ENCODE results near the gene RFXANK. TPM values are rescaled to one million over a fixed set of nuclear protein-coding genes. Genes with fewer than 3 reads are reported as not detected.
"Not testable (repeated sequence)": the region's sequence is repeated elsewhere in the genome, so short reads cannot be mapped to it uniquely, and the experiment has no call there.

RFXANK gene
- polyA plus RNA-seq, 1 donor: 64.6 TPM

- DNase-seq: no peak
These were observed 21.8 kb upstream of the RFXANK start, which contains the start of gene MEF2B for GRCh38 chr19:19170053-19170872. TSS of gene MEF2B (minus strand) at chr19:19170263. CDS start at chr19:19150735, 19,528 bp downstream.

DNA sequence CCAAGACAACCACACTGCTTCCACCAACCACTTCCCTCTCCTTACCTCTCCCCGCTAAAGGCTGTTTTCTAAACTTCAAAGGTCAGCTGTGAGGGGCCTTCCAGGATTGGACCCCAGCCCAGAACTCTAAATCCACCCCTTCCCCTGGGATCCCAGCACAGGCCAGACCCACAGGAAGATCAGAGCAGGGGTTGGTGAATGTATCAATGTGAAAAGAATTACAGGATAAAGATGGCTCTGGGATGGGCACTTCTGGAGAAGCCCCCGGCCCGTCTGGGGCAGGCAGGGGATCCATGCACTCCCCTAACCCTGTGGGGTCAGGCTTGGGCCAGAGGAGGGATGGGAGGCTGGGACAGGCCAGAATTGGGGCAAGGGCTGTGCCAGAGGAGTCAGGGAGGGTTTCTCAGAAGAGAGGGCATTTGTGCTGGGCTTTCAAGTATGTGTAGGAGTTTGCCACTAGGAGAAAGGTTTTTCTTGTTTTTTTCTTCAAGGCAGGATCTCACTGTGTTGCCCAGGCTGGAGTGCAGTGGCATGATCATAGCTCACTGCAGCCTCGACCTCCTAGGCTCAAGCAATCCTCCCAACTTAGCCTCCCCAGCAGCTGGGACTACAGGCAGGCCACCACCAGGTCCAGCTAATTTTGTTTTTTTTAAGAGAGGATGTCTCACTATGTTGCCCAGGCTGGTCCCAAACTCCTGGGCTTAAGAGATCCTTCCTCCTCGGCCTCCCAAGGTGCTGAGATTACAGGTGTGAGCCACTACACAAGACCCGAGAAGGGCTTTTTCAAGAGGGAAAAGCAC lies 21.0 kb upstream of the RFXANK start:
- DNase-seq: no peak

- no peak for DNase-seq
These were observed 20.1 kb upstream of the RFXANK start for GRCh38 chr19:19171821-19172532.

GRCh38 chr19:19173243-19173642 lies 18.8 kb upstream of the RFXANK start:
- not testable (repeated sequence) for DNase-seq

GRCh38 chr19:19176950-19177349 lies 15.1 kb upstream of the RFXANK start:
- DNase-seq: no peak

DNA sequence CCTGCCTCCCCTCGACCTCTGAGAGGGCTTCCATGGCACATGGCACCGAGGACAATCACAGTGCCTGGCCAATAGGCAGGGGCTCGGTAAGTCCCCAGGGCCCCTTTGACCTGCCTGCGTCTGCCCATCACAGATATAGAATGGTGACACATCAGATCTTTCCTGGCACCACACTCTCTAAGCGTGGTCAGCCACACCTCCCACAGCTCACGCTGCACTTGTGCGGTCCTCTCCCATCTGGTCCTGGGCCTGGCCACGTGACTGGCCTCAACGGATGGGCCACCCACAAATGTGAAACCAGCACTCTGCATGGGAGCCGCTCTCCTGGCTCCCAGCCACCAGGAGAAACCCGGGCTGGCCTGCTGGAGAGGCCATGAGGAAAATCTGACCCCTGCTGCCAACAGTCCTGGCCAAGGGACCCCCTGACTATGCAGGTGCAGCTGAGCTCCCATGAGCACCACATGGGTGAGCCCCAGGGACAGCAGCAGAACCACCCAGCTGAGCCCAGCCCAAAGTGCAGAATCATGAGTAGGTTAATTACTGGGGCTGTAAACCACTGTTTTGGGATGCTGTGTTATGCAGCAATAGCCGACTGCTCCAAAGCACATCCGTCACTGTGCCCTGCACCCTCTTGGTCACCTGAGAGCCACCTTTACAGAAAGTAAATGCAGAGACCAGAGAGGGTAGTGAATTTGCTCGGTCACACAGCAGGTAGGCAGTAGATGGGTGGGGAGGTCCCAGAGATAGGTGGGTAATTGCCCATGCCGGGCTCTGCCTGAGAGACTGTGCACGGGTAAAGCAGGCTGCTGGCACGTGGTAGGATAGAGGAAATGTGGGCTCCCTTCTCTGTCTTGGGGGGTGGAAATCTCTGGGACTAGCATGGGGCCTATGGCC lies 12.3 kb upstream of the RFXANK start:
- no peak for DNase-seq

GRCh38 chr19:19181488-19181998 lies 10.5 kb upstream of the RFXANK start:
- no peak for DNase-seq

DNA sequence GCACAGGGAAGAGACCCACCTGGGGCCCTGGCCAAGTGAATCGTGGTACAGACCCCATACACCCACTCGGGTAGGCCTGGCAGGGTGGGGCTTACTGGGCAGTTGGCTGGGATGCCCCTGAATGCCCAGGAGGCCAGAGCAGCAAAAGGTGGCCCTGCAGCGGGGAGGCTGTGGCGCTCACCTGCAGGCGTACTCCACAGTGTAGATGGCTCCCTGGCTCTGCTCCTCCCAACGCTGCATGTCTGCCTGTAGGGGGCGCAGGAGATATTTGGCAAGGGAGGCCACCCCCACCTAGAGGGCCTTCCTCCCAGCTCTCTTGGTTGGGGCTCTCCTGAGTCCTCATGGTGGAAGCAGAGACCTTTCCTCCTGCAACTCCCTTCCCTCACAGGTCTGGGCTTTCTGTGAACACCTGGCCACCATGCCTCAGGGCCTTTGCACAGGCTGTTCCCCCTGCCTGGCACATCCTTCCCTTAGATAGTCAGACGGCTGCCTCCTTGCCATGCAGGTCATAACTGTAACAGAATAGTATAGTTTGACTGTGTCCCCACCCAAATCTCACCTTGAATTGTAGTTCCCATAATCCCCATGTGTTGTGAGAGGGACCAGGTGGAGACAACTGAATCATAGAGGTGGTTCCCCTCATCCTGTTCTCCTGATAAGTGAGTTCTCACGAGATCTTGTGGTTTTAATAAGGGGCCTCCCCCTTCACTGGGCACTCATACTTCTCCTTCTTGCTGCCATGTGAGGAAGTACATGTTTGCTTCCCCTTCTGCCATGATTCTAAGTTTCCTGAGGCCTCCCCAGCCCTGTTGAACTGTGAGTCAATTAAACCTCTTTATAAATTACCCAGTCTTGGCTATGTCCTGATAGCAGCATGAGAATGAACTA lies 6.0 kb upstream of the RFXANK start:
- DNase-seq: no peak

DNA sequence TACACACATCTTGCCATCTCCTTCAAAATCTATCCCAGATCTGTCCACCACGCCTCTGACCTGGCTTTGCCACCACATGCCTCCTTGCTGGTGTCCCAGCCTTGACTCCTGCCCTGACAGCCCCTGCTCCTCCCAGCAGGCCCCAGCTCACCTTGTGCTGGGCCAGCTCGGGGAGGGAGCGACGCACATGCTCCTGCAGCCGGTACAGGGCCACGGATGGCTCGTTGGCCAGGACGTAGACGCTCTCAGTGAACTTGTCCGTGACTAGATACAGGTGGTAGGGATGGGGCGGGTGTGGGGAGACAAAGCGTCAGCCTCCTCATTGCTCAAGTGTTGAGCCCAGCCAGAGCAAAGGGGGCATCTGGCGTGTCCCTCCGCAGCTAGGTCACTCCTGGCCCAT lies 5.3 kb upstream of the RFXANK start:
- no peak for DNase-seq

DNA sequence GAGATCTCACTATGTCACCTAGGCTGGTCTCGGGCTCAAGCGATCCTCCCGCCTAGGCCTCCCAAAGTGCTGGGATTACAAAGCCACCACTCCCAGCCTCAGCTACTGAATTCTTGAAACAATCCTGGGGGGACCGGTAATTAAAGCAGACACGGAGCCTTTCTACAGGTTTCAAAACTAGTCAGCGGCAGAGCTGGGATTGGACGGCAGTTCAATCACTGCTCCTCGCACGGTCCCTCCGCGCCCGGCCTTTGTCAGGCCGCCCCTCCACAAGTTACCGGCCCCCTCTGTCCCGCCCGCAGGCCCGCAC lies 335 bp upstream of the RFXANK start:
- DNase-seq: no peak

DNA sequence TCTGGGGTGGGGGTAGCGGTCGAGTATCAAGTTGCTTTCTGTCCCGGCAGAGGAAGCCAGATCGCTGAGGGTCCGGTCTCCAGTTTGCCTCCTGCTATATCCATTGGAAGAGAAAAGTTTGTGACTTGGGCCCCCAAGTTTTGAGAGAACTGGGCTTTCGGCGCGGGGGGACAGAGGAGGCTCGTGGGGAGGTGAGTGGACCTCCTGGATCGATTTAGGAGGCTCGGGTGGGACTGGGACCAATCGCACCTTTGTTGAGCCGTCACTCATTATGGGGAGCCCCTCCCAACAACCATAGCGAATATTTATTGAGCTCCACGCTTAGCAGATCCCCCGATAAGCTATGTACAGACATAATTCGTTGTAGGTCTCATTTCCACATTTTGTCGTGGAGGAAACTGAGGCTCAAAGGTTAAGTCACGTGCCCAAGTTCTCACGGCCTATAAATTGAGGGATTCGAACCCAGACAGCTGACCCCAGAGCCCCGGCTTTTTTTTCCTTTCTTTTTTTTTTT lies 909 bp downstream of the RFXANK start:
- no peak for DNase-seq

GRCh38 chr19:19193926-19194325 lies 1.9 kb downstream of the RFXANK start:
- no peak for DNase-seq

DNA sequence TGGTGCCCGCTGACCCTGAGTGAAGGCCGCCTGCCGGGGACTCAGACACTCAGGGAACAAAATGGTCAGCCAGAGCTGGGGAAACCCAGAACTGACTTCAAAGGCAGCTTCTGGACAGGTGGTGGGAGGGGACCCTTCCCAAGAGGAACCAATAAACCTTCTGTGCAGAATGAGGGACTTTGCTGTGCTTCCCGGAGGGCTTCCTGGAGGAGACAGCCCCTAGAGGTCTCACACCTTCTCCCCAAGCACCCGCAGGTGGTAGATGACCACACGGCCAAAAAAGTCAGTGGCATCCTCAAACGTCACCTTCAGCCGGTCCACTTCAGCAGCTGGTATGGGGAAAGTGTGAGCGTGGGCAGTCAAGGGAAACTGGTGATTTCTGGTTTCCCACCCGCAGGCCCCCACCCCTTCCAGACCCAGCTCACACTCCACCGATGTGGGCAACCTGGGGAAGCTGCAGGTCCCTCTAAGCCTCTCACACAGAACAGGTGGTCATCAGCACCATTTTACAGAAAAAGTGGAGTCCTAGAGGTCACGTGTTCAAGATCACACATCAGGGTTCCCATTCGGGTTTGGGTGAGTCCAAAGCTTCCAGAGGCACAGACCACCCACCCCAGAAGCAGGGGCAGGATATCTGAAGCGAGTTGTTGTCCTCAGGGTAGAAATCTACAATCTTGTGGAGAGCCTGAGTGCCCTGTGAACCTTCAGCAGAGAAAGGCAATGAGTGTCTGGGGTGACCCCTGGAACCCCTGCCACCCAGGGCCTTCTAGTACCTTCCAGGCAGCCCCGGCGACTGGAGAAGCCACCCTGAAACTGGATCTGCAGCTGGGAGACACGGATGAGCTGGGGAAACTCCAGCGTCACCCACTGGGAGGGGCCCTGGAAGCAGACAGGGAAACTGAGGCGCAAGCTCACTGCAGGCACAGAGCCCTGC lies 9.9 kb downstream of the RFXANK start:
- no peak for DNase-seq

DNA sequence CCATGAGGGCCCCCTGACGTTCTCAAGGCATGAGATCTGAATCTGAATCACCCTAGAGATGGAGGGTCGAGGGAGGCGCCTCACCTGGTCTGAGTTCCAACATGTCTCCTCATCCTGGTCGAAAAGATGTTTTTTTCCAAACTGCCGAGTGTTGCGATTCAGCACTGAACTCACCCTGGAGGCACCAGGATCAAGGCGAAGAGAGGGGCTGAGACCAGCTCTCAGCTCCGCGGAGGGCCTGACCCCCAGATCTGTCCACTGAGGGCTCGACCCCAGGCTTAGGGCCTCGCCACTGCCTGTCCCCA lies 10.6 kb downstream of the RFXANK start:
- DNase-seq: no peak

GRCh38 chr19:19203012-19203856 lies 11.2 kb downstream of the RFXANK start, which contains the start of gene NR2C2AP:
TSS of gene NR2C2AP (minus strand) at chr19:19203414. CDS start at chr19:19203060, 354 bp downstream.
- DNase-seq: peak; percentile 90

- DNase-seq: no peak
These were observed 12.1 kb downstream of the RFXANK start for GRCh38 chr19:19204181-19204580.

DNA sequence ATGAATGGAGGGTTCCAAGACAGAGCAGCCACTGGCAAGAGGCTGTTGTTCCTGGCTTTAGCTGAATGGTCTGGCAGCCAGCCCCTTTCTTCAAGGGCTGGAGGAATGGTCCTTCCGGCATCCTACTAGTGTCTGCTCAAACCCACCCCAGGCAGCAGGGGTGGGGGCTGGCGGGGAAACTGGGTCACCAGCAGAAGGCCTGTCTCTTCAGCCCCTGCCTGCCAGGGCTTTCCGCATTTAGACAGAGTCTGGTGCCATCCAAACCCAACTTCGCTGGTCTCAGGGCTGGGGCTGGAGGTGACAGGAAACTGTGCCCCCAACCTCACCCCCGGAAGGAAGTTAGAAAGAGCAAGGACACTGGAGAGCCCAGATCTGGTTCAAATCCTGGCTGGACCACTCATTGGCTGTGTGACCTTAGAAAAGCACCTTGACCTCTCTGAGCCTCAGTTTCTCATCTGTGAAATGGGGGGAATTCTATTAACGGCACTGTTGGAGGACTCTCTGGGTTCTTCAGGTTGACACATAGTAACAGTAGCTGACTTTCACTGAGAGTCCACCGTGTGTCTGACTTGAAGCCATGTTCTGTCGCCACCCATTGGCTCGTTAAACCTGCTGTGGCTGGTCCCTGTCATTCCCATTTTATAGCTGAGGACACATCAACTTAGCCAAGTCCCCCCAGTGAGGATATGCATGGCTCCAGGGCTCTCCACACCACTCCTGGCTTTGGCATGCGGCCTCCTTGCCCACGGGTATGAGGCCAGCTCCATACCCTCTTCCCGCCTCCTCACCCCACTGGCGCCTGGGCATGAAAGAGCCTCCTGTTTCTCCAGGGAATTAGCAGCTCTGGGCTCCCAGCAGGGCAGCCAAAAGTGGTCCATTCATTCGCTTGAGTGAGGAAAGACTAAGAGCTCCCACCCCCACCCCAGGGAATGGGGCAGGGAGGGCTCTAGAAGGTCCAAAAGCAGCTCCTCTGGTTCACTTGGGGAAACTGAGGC lies 13.7 kb downstream of the RFXANK start:
- no peak for DNase-seq
